DND-41 (cell line): ENCODE results near the gene TCEA2.

ENCODE experiments used
- ATAC-seq: fragments of 200-7000 bp; cut with Tn5 transposase; 3 replicates; pipeline ENCODE4 v1.9.1; 2021; ENCODE audit warnings: low read depth; ENCODE audit not compliant: insufficient read depth
- DNase-seq: peaks from one replicate; pipeline ENCODE4 v3.0.0-alpha.2; 2020
- H2AFZ ChIP-seq: 2 replicates; pipeline ENCODE4 v1.6.0; 2012; ENCODE audit warnings: low read depth, low read length
- H3K27ac ChIP-seq: 2 replicates; pipeline ENCODE4 v1.5.1; 2012; ENCODE audit warnings: low read length, inconsistent platforms
- H3K27me3 ChIP-seq: fragments of 200-600 bp; sonication (generic); 2 replicates; pipeline ENCODE4 v1.6.0; 2012; ENCODE audit warnings: low read length, mild to moderate bottlenecking, inconsistent platforms; ENCODE audit not compliant: insufficient read depth, poor library complexity
- H3K36me3 ChIP-seq: 2 replicates; pipeline ENCODE4 v1.5.1; 2012; ENCODE audit warnings: low read length, inconsistent platforms; ENCODE audit not compliant: insufficient read depth
- H3K4me1 ChIP-seq: 2 replicates; pipeline ENCODE4 v1.5.1; 2012; ENCODE audit warnings: mild to moderate bottlenecking, low read length; ENCODE audit not compliant: insufficient read depth
- H3K4me2 ChIP-seq: 2 replicates; pipeline ENCODE4 v1.6.0; 2012; ENCODE audit warnings: mild to moderate bottlenecking, moderate library complexity, low read length, inconsistent platforms; ENCODE audit not compliant: insufficient read depth
- H3K4me3 ChIP-seq, 2 experiments: fragments of 200-600 bp in 1 of 2; shearing (Covaris generic) in 1 of 2; 2 replicates each; pipeline ENCODE4 v1.5.1; 2012 to 2016; ENCODE audit warnings: inconsistent platforms in 2 of 2, low read length in 2 of 2, mild to moderate bottlenecking in 2 of 2, low read depth in 1 of 2, moderate library complexity in 1 of 2
- H3K79me2 ChIP-seq: 2 replicates; pipeline ENCODE4 v1.6.0; 2012; ENCODE audit warnings: low read length, inconsistent platforms; ENCODE audit not compliant: insufficient read depth
- H3K9ac ChIP-seq: 2 replicates; pipeline ENCODE4 v1.6.0; 2012; ENCODE audit warnings: low read depth, mild to moderate bottlenecking, inconsistent platforms, low read length, moderate library complexity
- H3K9me3 ChIP-seq: 2 replicates; pipeline ENCODE4 v1.5.1; 2012; ENCODE audit warnings: low read length, moderate library complexity, mild to moderate bottlenecking, inconsistent platforms; ENCODE audit not compliant: insufficient read depth, severe bottlenecking
- H4K20me1 ChIP-seq: 2 replicates; pipeline ENCODE4 v1.6.0; 2012; ENCODE audit warnings: low read length; ENCODE audit not compliant: insufficient read depth
- CTCF ChIP-seq: IDR thresholded peaks from 2 replicates; pipeline ENCODE4 v1.5.1; 2012; ENCODE audit warnings: borderline replicate concordance, low read length, moderate library complexity, mild to moderate bottlenecking; ENCODE audit not compliant: poor library complexity, severe bottlenecking; ENCODE audit errors: extremely low read depth
- EZH2 ChIP-seq: IDR thresholded peaks from 3 replicates; pipeline ENCODE4 v1.6.1; 2012; ENCODE audit warnings: borderline replicate concordance, low read depth, mild to moderate bottlenecking, moderate library complexity, low read length, inconsistent platforms; ENCODE audit not compliant: severe bottlenecking

The TCEA2 gene

GRCh38 chr20:64052326-64052722, 10.7 kb upstream of the TCEA2 start:
- Histone ChIP-seq H3K79me2 (no peaks in the 10 kb centered on the region), H3K9ac (no peak overlapping the region), H3K4me1 (no peaks in the 10 kb centered on the region)

GRCh38 chr20:64052987-64053840, 9.8 kb upstream of the TCEA2 start:
- H3K36me3 ChIP-seq, result no peaks in the 10 kb centered on the region
- no peaks in the 10 kb centered on the region for H3K79me2 ChIP-seq
- H3K4me3 ChIP-seq, result no peak overlapping the region
- TF ChIP-seq CTCF, result no peak
- no peak for TF ChIP-seq EZH2
- H3K9me3 ChIP-seq, result no peaks in the 10 kb centered on the region
- ATAC-seq (no peak), DNase-seq (no peak)
- H4K20me1 ChIP-seq, result no peaks in the 10 kb centered on the region
- H3K4me2 ChIP-seq, result no peak overlapping the region
- no peak overlapping the region for H2AFZ ChIP-seq
- H3K27ac ChIP-seq, result no peak overlapping the region
- H3K4me1 ChIP-seq, result peaks cover 4% of the 10 kb centered on the region; the same call in 1 of the 2 replicates
- H3K9ac ChIP-seq, result no peak overlapping the region
- H3K27me3 ChIP-seq, result no peaks in the 10 kb centered on the region

More at GRCh38 chr20:64052326-64052722, 10.7 kb upstream of the TCEA2 start:
- DNase-seq (no peak), ATAC-seq (no peak)
- no peak overlapping the region for H2AFZ ChIP-seq
- no peak overlapping the region for H3K27ac ChIP-seq
- H4K20me1 ChIP-seq, result no peaks in the 10 kb centered on the region
- H3K9me3 ChIP-seq, result no peaks in the 10 kb centered on the region
- no peak for TF ChIP-seq EZH2
- no peak for TF ChIP-seq CTCF
- H3K27me3 ChIP-seq, result no peaks in the 10 kb centered on the region
- H3K4me3 ChIP-seq, result no peak overlapping the region
- H3K36me3 ChIP-seq, result no peaks in the 10 kb centered on the region
- H3K4me2 ChIP-seq, result no peak overlapping the region

GRCh38 chr20:64053841-64054661, 8.9 kb upstream of the TCEA2 start:
- ATAC-seq (no peak), DNase-seq (no peak)
- no peaks in the 10 kb centered on the region for H3K27me3 ChIP-seq
- H3K79me2 ChIP-seq, result no peaks in the 10 kb centered on the region
- peaks cover 4% of the 10 kb centered on the region; the same call in 1 of the 2 replicates for H3K4me1 ChIP-seq
- no peak overlapping the region for H2AFZ ChIP-seq
- H4K20me1 ChIP-seq, result no peaks in the 10 kb centered on the region
- H3K4me2 ChIP-seq, result no peak overlapping the region
- H3K4me3 ChIP-seq, result no peak overlapping the region
- H3K9ac ChIP-seq, result no peak overlapping the region
- H3K9me3 ChIP-seq, result no peaks in the 10 kb centered on the region
- no peak overlapping the region for H3K27ac ChIP-seq
- TF ChIP-seq EZH2, result no peak
- TF ChIP-seq CTCF, result no peak
- no peaks in the 10 kb centered on the region for H3K36me3 ChIP-seq
